Astrocyte of the cerebellum (primary cell): ENCODE results near the gene SH3GL3.

Source experiments
- DNase-seq: peaks from one replicate; pipeline ENCODE4 v3.0.0-alpha.2; 2011; ENCODE audit warnings: low read depth
- H3K4me3 ChIP-seq: 2 replicates; pipeline ENCODE4 v1.5.1; 2011; ENCODE audit warnings: mild to moderate bottlenecking, low read depth, low read length, moderate library complexity
- in situ Hi-C: cut with HindIII; loops from 2 replicates; pipeline ENCODE4 v1.10.0; 2017; ENCODE audit warnings: low sequenced_read_pairs
- TF ChIP-seq, protein P1 (sequence below): IDR thresholded peaks from 2 replicates; pipeline ENCODE4 v1.5.1; 2012; ENCODE audit warnings: low read length, low read depth, moderate library complexity, mild to moderate bottlenecking; ENCODE audit errors: missing control alignments

SH3GL3 gene

DNA sequence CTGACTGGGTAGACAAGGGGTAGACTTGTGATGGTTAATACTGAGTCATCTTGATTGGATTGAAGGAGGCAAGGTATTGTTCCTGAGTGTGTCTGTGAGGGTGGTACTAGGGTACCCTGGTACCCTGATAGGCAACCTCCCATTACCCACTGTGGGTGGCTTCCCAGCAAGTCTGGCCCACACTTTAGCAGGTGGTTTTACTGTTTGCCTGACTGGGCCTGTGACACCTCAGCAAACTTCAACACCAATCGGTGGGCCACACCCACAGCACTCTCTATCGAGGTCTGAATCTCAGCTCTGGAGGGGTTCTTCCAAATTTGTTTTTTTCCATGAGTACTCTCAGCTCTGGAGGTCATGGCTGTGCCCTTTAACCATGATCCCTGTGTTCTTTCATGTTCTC lies 24.6 kb upstream of the SH3GL3 start:
- TF ChIP-seq, protein P1, sequence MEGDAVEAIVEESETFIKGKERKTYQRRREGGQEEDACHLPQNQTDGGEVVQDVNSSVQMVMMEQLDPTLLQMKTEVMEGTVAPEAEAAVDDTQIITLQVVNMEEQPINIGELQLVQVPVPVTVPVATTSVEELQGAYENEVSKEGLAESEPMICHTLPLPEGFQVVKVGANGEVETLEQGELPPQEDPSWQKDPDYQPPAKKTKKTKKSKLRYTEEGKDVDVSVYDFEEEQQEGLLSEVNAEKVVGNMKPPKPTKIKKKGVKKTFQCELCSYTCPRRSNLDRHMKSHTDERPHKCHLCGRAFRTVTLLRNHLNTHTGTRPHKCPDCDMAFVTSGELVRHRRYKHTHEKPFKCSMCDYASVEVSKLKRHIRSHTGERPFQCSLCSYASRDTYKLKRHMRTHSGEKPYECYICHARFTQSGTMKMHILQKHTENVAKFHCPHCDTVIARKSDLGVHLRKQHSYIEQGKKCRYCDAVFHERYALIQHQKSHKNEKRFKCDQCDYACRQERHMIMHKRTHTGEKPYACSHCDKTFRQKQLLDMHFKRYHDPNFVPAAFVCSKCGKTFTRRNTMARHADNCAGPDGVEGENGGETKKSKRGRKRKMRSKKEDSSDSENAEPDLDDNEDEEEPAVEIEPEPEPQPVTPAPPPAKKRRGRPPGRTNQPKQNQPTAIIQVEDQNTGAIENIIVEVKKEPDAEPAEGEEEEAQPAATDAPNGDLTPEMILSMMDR = no peak
- DNase-seq = no peak
- H3K4me3 ChIP-seq = no peak overlapping the region
- in situ Hi-C loops = no loop called here

DNA sequence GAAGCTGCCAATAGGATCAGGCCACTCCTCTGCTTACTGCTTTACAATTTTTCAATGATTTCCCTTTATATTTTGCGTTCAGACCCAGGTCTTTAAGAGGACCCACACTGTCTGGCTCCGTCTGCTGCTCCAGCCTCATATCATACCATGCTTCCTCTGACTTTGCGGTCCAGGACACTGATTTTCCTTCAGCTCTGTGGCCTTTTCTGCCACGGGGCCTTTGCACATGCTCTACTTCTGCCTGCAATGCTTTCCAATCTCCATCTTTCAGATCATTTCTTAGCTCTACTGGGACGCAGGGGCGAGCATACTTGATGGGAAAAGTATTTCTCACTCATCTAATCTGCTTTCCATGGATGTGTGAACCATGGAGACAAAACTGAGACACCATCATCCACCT lies 23.0 kb upstream of the SH3GL3 start:
- DNase-seq = no peak
- TF ChIP-seq, protein P1 = no peak
- no peak overlapping the region for H3K4me3 ChIP-seq
- in situ Hi-C loops = no loop called here

DNA sequence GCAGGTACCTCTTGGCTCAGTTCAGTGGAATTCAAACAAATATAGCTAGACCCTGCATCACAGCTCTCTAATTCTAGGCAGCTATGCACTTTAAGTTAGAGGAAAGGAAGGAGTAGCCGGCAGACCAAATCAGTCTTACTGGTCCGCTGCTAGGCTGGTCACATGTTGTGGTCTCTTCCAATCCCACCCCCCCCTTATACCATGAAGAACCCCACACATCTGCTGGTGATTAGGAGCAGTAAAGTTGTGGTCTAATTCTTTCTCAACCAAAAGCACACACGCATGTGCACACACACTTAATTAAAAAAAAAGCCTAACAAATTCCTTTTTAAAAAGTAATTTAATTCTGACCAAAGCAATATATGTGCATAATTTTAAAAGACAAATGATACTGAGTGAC lies 16.7 kb upstream of the SH3GL3 start:
- TF ChIP-seq, protein P1 = no peak
- in situ Hi-C loops = loop anchor here (25.0 kb wide), 1 partner anchor 132 kb away; no protein-coding TSS in a partner anchor
- H3K4me3 ChIP-seq = no peak overlapping the region
- DNase-seq = no peak

DNA sequence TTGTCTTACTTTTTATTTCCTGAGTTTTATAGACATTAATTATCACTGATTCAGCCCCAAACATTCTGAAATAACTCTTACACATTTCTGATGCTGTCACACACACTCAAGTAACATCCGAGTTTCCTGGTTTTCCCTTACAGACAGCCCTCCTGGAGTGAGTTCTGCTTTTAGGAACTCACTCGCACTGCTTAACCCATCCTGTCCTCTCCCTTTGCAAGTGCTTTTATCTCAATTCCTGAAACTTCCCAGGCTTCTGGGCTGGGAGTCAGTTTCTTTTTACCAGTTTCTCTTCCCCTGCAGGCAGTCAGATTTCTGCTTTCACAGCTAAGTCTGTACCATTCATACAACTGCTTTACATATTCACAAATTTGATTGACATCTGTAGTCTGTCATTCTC lies 15.6 kb upstream of the SH3GL3 start:
- TF ChIP-seq, protein P1 = no peak
- in situ Hi-C loops = loop anchor here (25.0 kb wide), 1 partner anchor 131 kb away; no protein-coding TSS in a partner anchor
- H3K4me3 ChIP-seq = no peak overlapping the region
- no peak for DNase-seq

DNA sequence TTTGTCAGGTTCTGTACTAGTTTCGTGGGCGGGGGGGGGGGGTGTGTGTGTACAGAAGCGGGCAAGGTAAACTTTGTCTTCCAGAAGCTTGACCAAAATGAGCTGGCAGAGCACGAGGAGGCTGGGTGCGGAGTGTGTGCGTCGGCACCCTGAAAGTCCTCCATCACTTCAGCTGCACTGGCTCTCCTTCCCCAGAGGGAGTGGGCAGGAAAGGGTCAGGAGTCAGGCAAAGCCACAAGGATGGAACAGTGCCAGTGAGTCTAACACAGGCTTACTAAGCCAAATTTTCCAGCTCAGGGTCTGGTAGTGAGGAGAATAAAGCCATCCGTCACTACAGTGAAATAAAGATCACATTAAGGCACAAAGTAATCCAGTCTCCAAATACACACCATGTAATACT lies 11.9 kb upstream of the SH3GL3 start:
- H3K4me3 ChIP-seq = no peak overlapping the region
- TF ChIP-seq, protein P1 = no peak
- no peak for DNase-seq
- in situ Hi-C loops = loop anchor here (25.0 kb wide), 1 partner anchor 127 kb away; no protein-coding TSS in a partner anchor

DNA sequence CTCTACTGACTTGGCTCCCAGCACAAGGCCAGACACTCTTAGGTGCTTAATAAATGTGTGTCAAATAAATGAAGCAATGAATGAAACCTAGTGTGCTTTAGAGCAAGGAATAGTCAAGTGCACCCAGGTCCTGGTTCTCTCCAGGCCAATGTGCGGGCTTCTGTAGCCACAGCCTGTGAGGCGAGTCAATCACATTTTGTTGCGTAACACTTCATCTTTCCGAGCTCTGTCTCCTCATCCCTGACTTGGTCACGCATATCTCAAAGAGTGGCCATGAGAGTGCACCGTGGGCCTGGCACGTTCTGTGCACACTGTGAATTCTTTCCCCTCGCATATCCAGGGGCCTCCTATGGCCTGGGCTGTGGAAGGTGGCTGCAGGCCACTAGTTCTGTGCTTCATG lies 11.4 kb upstream of the SH3GL3 start:
- DNase-seq = no peak
- TF ChIP-seq, protein P1 = no peak
- in situ Hi-C loops = loop anchor here (25.0 kb wide), 1 partner anchor 127 kb away; no protein-coding TSS in a partner anchor
- no peak overlapping the region for H3K4me3 ChIP-seq
